Hepatocyte (in vitro differentiated cells): ENCODE results near the gene MUC6.

Experiments used
- CTCF ChIP-seq: fragments of 200-600 bp; sonication (generic); IDR thresholded peaks from 2 replicates; pipeline ENCODE4 v1.5.1; 2016; ENCODE audit warnings: antibody characterized with exemption, mild to moderate bottlenecking; ENCODE audit not compliant: poor library complexity
- EZH2phosphoT487 ChIP-seq: fragments of 200-600 bp; sonication (generic); IDR thresholded peaks from one replicate; pipeline ENCODE4 v1.6.1; 2018; ENCODE audit warnings: antibody characterized with exemption, mild to moderate bottlenecking, low read depth, moderate library complexity; ENCODE audit not compliant: unreplicated experiment, severe bottlenecking

- TF ChIP-seq CTCF (no peak), EZH2phosphoT487 (no peak)
Measured at GRCh38 chr11:1049071-1049405, 12.5 kb upstream of the MUC6 start.
